Renal cortex interstitium (tissue), 11 donors: ENCODE results near the gene FAR2. TPM values are rescaled to one million over a fixed set of nuclear protein-coding genes. Genes with fewer than 3 reads are reported as not detected.
"Not testable (repeated sequence)": the region's sequence is repeated elsewhere in the genome, so short reads cannot be mapped to it uniquely, and the experiment has no call there.

Source experiments
- DNase-seq, 11 donors: peaks; one replicate each; pipeline ENCODE4 v3.0.0-alpha.2; 2013; ENCODE audit warnings: low read depth in 9 of 11, low spot score in 4 of 11; ENCODE audit errors: extremely low read depth in 1 of 11
- polyA plus RNA-seq, 3 donors: library from polyadenylated mRNA; unstranded; fragments of 120-200 nt; gene quantifications; one replicate each; pipeline ENCODE4 v1.2.1, GENCODE V29; 2013; ENCODE audit not compliant: insufficient read length in 3 of 3

FAR2 gene
- polyA plus RNA-seq, 3 donors, result 38.8 to 43.4 (median 42.6) TPM

- DNase-seq, result no peak
These were observed 96.2 kb downstream of the FAR2 start for GRCh38 chr12:29245246-29245645.

- no peak for DNase-seq
These were observed 100.9 kb downstream of the FAR2 start for GRCh38 chr12:29249930-29250329.

- DNase-seq, result no peak
These were observed 105.0 kb downstream of the FAR2 start for GRCh38 chr12:29253906-29254625.

GRCh38 chr12:29255042-29255441 is 106.0 kb downstream of the FAR2 start:
- no peak for DNase-seq

- DNase-seq, result no peak
These were observed 107.5 kb downstream of the FAR2 start for GRCh38 chr12:29256598-29256997.

- not testable (repeated sequence) for DNase-seq
These were observed 108.6 kb downstream of the FAR2 start for GRCh38 chr12:29257687-29258086.

- no peak for DNase-seq
These were observed 115.3 kb downstream of the FAR2 start for GRCh38 chr12:29264424-29264823.

- DNase-seq, result no peak
These were observed 120.8 kb downstream of the FAR2 start for GRCh38 chr12:29269706-29270408.

GRCh38 chr12:29270446-29270845 is 121.4 kb downstream of the FAR2 start:
- DNase-seq, result no peak

GRCh38 chr12:29273178-29273843 is 124.2 kb downstream of the FAR2 start:
- DNase-seq, result no peak

- no peak for DNase-seq
These were observed 126.8 kb downstream of the FAR2 start for GRCh38 chr12:29275834-29276233.

GRCh38 chr12:29277231-29277630 is 128.2 kb downstream of the FAR2 start:
- no peak for DNase-seq

GRCh38 chr12:29278673-29279420 is 129.8 kb downstream of the FAR2 start:
- no peak for DNase-seq

GRCh38 chr12:29281371-29282005 is 132.4 kb downstream of the FAR2 start:
- no peak for DNase-seq

- DNase-seq, result peak in 1 of 11 donors; percentile 3
These were observed 133.1 kb downstream of the FAR2 start for GRCh38 chr12:29282031-29282816.

GRCh38 chr12:29283969-29284700 is 135.1 kb downstream of the FAR2 start:
- DNase-seq, result no peak

GRCh38 chr12:29286081-29286790 is 137.2 kb downstream of the FAR2 start:
- DNase-seq, result no peak
